HUES48 (cell line): Measurements from ENCODE around the gene OTOP2.
A peak's percentile ranks its signal among the peaks of the same experiment; 100 is the strongest.
"Not testable (repeated sequence)": the region's sequence is repeated elsewhere in the genome, so short reads cannot be mapped to it uniquely, and the experiment has no call there.

Source experiments
- H3K27ac ChIP-seq: one replicate; pipeline ENCODE4 v1.7.0; 2013; ENCODE audit warnings: low read depth, low read length, inconsistent platforms
- H3K27me3 ChIP-seq: 2 replicates; pipeline ENCODE4 v1.6.1; 2013; ENCODE audit warnings: mild to moderate bottlenecking, low read length; ENCODE audit not compliant: control insufficient read depth, insufficient read depth
- H3K36me3 ChIP-seq: 2 replicates; pipeline ENCODE4 v1.6.1; 2013; ENCODE audit warnings: low read length; ENCODE audit not compliant: control insufficient read depth, insufficient read depth
- H3K4me1 ChIP-seq: 2 replicates; pipeline ENCODE4 v1.6.1; 2013; ENCODE audit warnings: mild to moderate bottlenecking, low read length; ENCODE audit not compliant: control insufficient read depth, insufficient read depth
- H3K4me3 ChIP-seq: 2 replicates; pipeline ENCODE4 v1.5.1; 2013; ENCODE audit warnings: mild to moderate bottlenecking, low read depth, low read length
- H3K9ac ChIP-seq: 2 replicates; pipeline ENCODE4 v1.6.1; 2013; ENCODE audit warnings: mild to moderate bottlenecking, low read depth, low read length, moderate library complexity
- H3K9me3 ChIP-seq: 2 replicates; pipeline ENCODE4 v1.6.1; 2013; ENCODE audit warnings: low read length; ENCODE audit not compliant: control insufficient read depth, insufficient read depth

OTOP2 gene

DNA sequence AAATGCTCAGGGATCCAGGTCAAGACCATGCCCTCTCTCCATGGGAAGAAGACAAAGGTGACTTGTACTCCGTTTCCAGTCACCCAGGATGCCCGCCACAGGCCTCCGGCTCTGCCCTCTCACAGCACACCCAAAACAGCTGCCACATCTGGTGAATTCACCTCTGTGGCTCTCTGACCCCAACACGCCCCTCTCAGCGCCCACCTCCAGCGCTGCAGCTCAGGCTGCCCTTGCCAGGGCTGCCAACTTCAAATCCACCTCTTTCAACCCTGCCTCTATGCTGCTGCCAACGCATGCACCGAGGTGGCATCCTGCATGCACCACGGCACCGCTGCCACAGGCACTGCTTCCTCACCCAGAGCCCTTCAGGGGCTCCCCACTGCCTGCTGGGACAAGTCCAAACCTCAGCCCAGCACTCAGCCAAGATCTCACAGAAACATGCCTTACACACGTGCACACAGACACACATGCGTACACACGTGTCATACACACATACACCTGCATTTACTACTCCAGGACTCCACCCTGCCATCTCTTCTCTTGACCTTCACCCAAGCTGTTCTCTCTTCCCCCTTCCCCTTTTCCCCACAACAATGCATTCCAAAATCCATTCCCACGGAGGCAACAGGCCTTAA lies 41.0 kb downstream of the OTOP2 start:
- Histone ChIP-seq H3K27me3 (no peaks in the 10 kb centered on the region), H3K9me3 (no peaks in the 10 kb centered on the region), H3K4me1 (peaks cover 9% of the 10 kb centered on the region; the same call in 1 of the 2 replicates), H3K9ac (no peak overlapping the region), H3K36me3 (no peaks in the 10 kb centered on the region), H3K4me3 (no peak overlapping the region), H3K27ac (no peak overlapping the region)

DNA sequence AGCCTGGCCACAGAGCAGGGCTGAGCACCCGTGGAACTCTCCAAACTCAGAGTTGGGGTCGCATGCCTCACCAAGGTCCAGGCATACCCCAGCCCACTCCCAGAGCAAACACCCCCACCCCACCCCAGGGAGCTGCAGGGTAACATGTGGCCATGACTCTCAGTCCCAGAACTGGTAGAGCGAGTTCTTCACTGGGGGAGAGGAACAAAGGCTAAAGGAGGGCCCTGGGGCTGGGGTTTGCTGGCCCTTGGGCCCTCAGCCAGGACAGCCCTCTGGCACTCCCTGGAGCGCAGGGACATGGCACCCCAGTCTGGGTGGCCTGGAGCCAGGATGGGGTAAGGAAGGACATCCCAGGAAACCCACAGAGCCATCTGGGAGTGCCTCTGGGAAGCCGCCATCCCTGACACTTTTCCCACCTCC lies 44.3 kb downstream of the OTOP2 start:
- peaks cover 27% of the 10 kb centered on the region for H3K27me3 ChIP-seq
- H3K36me3 ChIP-seq, result no peaks in the 10 kb centered on the region
- H3K9me3 ChIP-seq, result no peaks in the 10 kb centered on the region
- no peak overlapping the region for H3K9ac ChIP-seq
- H3K4me1 ChIP-seq, result peaks cover 9% of the 10 kb centered on the region
- H3K27ac ChIP-seq, result no peak overlapping the region
- H3K4me3 ChIP-seq, result no peak overlapping the region

DNA sequence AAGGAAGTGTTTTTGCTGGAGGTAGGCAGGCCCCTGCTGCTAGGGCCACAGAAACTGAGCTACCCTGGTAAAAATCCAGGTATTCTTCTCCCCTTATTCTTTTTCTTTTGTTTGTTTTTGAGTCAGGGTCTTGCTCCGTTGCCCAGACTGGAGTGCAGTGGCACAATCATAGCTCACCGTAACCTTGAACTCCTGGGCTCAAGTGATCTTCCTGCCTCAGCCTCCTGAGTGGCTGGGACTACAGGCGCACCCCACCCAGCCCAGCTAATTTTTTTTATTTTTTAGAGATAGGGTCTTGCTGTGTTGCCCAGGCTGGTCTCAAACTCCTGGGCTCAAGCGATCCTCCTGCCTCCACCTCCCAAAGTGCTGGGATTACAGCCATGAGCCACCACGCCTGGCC lies 45.4 kb downstream of the OTOP2 start:
- H3K36me3 ChIP-seq, H3K4me1 ChIP-seq, H3K9me3 ChIP-seq, H3K4me3 ChIP-seq, H3K27ac ChIP-seq, H3K9ac ChIP-seq: not testable (repeated sequence)
- peaks cover 39% of the 10 kb centered on the region for H3K27me3 ChIP-seq

DNA sequence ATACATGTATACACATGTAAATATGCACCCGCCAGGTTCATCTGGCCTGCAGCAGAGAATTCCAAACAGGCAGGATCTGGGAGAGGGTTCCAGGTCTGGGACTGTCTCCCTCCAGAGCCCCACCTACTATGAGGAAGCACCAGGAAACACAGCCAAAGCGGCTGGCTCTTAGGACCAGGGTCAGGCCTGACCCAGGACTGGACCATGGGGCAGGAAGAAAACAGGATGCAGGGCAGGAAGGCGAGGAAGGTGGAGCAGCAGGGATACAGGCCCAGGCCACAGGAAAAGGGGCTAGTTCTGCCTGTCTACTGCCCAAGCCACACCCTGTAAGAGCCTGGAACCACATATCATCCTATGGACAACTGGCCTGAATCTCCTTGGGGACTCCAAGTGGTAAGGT lies 46.3 kb downstream of the OTOP2 start:
- Histone ChIP-seq H3K27ac (no peak overlapping the region), H3K9ac (no peak overlapping the region), H3K36me3 (no peaks in the 10 kb centered on the region), H3K4me1 (peaks cover 9% of the 10 kb centered on the region), H3K27me3 (peaks cover 48% of the 10 kb centered on the region), H3K4me3 (no peak overlapping the region), H3K9me3 (no peaks in the 10 kb centered on the region)

DNA sequence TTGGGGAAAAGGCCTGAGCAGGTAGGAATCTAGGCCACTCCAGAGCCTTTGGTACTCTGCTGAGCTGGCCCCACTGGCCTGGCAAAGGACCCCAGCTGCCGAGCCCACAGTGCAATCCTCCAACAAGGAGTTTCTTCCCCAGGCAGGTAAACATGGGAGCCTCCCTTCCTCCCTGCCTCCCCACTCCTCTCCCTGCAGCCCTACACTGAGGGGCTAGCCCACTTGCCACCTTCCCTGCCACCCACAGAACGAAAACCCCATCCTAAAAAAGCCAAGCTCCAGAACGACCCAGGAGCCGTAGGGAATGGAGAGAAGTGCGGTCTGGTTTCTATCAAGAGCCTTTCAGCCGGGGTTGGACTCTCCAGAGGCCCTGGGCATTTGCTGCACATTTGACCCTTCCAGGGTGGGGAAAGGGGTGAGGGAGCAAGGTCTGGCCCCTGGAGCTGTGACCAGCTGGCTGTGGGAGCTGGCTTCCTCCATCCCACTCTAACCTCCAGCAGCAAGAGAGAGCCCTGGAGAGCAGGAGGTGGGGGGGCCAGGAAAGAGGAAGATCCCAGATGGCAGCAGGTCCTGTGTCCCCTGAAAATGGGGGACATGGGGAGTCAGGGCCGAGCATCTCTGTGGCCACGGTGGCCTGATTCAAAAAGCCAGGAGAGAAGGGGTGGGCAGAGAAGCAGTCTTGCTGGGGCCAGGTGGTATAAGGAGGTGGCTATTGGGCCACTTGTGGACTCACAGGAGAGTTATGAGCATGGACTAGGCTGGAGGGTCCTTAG lies 47.2 kb downstream of the OTOP2 start:
- Histone ChIP-seq H3K27me3 (peaks cover 49% of the 10 kb centered on the region), H3K27ac (no peak overlapping the region), H3K9me3 (no peaks in the 10 kb centered on the region), H3K4me1 (peaks cover 9% of the 10 kb centered on the region), H3K4me3 (peak overlapping the region; percentile 69; the same call in 1 of the 2 replicates), H3K9ac (no peak overlapping the region), H3K36me3 (no peaks in the 10 kb centered on the region)

DNA sequence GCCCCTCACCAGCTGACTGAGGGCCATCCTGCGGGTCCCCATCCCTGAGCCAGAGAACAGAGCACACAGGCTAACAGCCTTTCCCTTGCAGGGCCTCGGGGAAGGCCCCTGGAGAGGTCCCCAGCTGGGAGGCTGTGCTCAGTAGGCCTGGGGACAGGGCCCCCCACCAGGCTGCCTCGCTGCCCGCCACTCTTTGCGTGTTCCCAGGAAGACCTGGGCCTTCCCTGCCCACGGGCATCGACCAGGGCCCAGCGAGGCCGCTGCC lies 47.7 kb downstream of the OTOP2 start:
- H3K36me3 ChIP-seq, result no peaks in the 10 kb centered on the region
- H3K9ac ChIP-seq, result no peak overlapping the region
- H3K4me1 ChIP-seq, result peaks cover 9% of the 10 kb centered on the region
- no peak overlapping the region for H3K27ac ChIP-seq
- H3K9me3 ChIP-seq, result no peaks in the 10 kb centered on the region
- H3K4me3 ChIP-seq, result peak overlapping the region; percentile 69
- peaks cover 49% of the 10 kb centered on the region for H3K27me3 ChIP-seq

DNA sequence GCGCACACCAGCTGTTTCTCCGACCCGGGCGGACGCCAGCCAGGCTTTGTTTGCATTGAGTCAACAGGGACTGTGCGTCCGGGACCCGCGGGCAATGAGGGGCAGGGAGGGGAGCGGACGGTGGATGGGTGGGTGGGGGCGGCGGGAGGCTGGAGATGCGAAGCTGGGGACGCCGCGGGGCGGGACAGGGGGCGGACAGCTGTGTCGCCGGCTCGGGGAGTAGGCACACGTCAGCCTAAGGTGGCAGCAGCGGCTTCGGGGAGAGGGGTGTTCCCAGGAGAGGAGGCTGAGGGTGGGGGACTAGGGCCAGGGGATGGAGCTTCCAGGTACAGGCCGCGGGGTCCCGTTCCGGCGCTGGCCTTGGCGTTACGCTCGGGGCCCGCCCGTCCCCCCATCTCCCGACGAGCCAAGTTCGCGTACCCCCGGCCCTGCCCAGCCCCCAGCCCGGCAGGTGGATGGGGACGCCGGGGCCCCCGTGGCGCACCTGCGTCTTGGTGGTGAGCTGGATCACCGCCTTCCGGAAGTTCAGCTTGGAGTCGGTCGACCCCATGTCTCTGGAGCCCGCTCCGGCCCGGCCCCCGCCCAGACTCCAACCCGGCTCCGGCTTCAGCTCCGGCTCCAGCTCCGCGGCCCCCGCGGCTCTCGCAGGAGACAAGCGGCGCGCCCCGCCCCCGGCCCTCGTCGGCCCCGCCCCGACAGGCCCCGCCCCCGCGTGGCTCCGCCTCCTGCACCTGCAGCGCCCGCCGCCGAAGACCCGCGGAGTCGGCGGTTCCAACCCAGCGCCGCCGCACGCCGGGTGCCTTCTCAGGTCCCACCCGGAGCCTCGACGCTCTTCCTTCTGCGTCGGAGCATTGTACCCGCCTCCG lies 48.3 kb downstream of the OTOP2 start, which contains the start of gene HID1:
Gene HID1, minus strand, starts transcription at position 653 of the 866 bp plus-strand sequence. Its CDS starts 103 bp downstream, at position 550.
- no peak within 1 kb of the TSS for H3K9ac ChIP-seq
- H3K9me3 ChIP-seq, result no peaks in the 10 kb centered on the region
- H3K36me3 ChIP-seq, result no peaks in the 10 kb centered on the region
- H3K27ac ChIP-seq, result no peak within 1 kb of the TSS
- peaks cover 49% of the 10 kb centered on the region for H3K27me3 ChIP-seq
- peaks cover 9% of the 10 kb centered on the region for H3K4me1 ChIP-seq
- peak within 1 kb of the TSS; percentile 69 for H3K4me3 ChIP-seq

DNA sequence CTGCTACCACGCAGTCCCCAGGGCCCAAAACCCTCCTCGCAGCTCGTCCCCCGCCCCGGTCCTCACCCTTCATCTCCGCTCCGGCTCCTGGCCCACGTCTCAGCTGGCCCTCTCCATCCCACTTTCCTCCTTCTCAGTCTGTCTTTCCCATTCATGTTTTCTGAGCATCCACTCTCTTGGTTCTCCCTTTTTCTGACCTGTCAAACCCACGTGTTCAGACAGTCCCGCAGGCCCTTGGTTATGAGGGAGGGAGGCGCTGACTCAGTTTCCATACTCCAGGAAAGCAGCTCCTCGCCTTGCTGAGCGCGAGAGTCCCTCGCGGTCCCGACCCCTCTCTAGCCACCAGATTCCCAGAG lies 48.9 kb downstream of the OTOP2 start:
- Histone ChIP-seq H3K36me3 (no peaks in the 10 kb centered on the region), H3K9ac (no peak overlapping the region), H3K27me3 (peaks cover 49% of the 10 kb centered on the region), H3K9me3 (no peaks in the 10 kb centered on the region), H3K4me1 (peaks cover 9% of the 10 kb centered on the region), H3K4me3 (peak overlapping the region; percentile 69), H3K27ac (no peak overlapping the region)

DNA sequence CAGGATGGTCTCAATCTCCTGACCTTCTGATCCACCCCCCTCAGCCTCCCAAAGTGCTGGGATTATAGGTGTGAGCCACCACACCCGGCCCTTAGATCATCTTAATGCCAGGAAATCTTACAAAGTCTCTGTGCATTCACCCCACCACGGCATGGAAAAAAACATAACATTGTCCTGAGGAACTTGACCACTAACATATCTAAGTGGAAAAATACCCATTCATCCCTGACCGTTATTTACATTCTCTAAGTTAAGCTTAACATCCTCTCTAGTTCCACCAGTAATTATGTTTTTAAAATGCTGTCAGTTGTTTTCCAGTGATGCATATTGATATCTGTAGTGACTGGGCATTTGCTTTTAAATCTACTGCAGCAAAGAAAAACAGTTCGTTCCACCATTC lies 51.9 kb downstream of the OTOP2 start:
- Histone ChIP-seq H3K4me1 (no peaks in the 10 kb centered on the region; the same call in 1 of the 2 replicates), H3K9me3 (no peaks in the 10 kb centered on the region), H3K27ac (no peak overlapping the region), H3K27me3 (peaks cover 44% of the 10 kb centered on the region), H3K9ac (no peak overlapping the region), H3K36me3 (no peaks in the 10 kb centered on the region), H3K4me3 (no peak overlapping the region)

DNA sequence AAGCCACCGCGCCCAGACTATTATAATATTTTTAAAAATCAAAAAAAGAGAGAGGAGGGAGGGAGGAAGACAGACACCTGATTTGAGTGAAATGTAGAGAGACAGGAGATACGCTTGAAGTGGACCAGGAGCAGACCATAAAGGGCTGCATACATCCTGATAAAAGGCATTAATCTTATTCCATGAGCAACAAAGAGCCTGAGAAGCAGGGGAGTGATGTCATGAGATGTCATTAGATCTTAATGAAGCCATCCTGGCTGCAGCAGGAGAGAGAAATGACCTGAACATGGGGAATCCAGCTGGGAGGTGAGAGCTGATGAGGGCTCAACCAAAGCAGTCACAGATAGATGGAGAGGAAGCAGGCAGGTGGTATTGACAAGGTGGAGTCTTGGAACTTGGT lies 53.7 kb downstream of the OTOP2 start:
- H3K9ac ChIP-seq, result no peak overlapping the region
- H3K27me3 ChIP-seq, result peaks cover 35% of the 10 kb centered on the region
- H3K9me3 ChIP-seq, result no peaks in the 10 kb centered on the region
- H3K36me3 ChIP-seq, result no peaks in the 10 kb centered on the region
- H3K27ac ChIP-seq, result no peak overlapping the region
- H3K4me3 ChIP-seq, result no peak overlapping the region
- H3K4me1 ChIP-seq, result peaks cover 9% of the 10 kb centered on the region

DNA sequence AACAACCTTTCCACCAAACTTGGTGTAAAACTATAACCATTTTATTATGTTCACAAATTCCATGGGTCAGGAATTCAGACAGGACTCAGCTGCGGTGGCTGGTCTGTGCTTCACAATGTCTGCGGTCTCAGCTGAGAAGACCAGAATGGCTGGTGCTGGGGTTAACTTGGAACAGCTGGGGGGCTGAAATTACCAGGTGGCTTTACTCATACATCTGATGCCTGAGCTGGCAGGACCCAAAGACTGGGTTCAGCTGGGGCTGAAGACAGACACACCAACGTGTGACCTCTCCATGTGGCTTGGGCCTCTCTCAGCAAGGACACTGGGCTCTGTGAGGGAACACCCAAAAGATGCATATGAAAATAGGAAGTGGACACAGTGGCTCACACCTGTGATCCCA lies 54.2 kb downstream of the OTOP2 start:
- H3K27ac ChIP-seq, result no peak overlapping the region
- peaks cover 9% of the 10 kb centered on the region for H3K4me1 ChIP-seq
- no peaks in the 10 kb centered on the region for H3K9me3 ChIP-seq
- no peaks in the 10 kb centered on the region for H3K36me3 ChIP-seq
- no peak overlapping the region for H3K4me3 ChIP-seq
- peaks cover 31% of the 10 kb centered on the region for H3K27me3 ChIP-seq
- no peak overlapping the region for H3K9ac ChIP-seq
